GM12878 (cell line): ENCODE data around the gene EAF1. TPM values are rescaled to one million over a fixed set of nuclear protein-coding genes. Genes with fewer than 3 reads are reported as not detected.

Source experiments
- ATAC-seq: fragments of 200-7000 bp; cut with Tn5 transposase; 3 replicates; pipeline ENCODE4 v1.9.1; 2020; ENCODE audit warnings: mild to moderate bottlenecking, moderate library complexity
- BruUV-seq: library from RNA; stranded (reverse); fragments of 400-500 nt; replicated peaks from 2 replicates; lab custom pipeline; 2021; lab: Mats Ljungman, UMichigan
- CTCF ChIA-PET: fragments of 300-600 bp; sonication (Branson Sonifier 250); formaldehyde crosslinking; extraction: SDS; loops from one replicate; lab custom pipeline; 2021; ENCODE audit warnings: inconsistent platforms; lab: Yijun Ruan, JAX
- POLR2A ChIA-PET: fragments of 350-600 bp; formaldehyde crosslinking; extraction: SDS; loops from one replicate; lab custom pipeline; 2021; ENCODE audit warnings: inconsistent platforms; lab: Charles Lee
- RAD21 ChIA-PET: fragments of 300-600 bp; sonication (Branson Sonifier 250); formaldehyde crosslinking; loops from one replicate; lab custom pipeline; 2023; ENCODE audit warnings: antibody characterized with exemption; ENCODE audit not compliant: unreplicated experiment; lab: Charles Lee
- SMC1A ChIA-PET: fragments of 300-600 bp; sonication (Branson Sonifier 250); formaldehyde crosslinking; loops from one replicate; lab custom pipeline; 2023; ENCODE audit not compliant: unreplicated experiment, uncharacterized antibody; lab: Charles Lee
- DNase-seq: peaks from one replicate; pipeline ENCODE4 v3.0.0-alpha.2; 2011; ENCODE audit warnings: low read depth, low spot score
- FAIRE-seq: peaks from 3 replicates; lab custom pipeline; 2011; peaks lifted over from hg19 to GRCh38; lab: Jason Lieb, UNC
- H2AFZ ChIP-seq: 2 replicates; pipeline ENCODE4 v1.6.0; 2011; ENCODE audit warnings: low read depth, low read length, control low read depth; ENCODE audit not compliant: control insufficient read depth
- H3K27ac ChIP-seq: 2 replicates; pipeline ENCODE4 v1.5.1; 2011; ENCODE audit warnings: control low read depth; ENCODE audit not compliant: control insufficient read depth, insufficient read depth
- H3K27me3 ChIP-seq, 2 experiments: replicated peaks in 1 of 2; 2 replicates each; pipeline versions ENCODE4 v1.6.0 to v1.6.1; 2011; ENCODE audit warnings: low read length in 1 of 2; ENCODE audit not compliant: control insufficient read depth in 2 of 2, insufficient read depth in 2 of 2
- H3K36me3 ChIP-seq, 2 experiments: 2 replicates each; pipeline ENCODE4 v1.5.1; 2011; ENCODE audit warnings: low read length in 1 of 2; ENCODE audit not compliant: control insufficient read depth in 2 of 2, insufficient read depth in 2 of 2
- H3K4me1 ChIP-seq: 2 replicates; pipeline ENCODE4 v1.6.1; 2011; ENCODE audit warnings: mild to moderate bottlenecking, low read length, moderate library complexity, mixed read lengths; ENCODE audit not compliant: control insufficient read depth, insufficient read depth
- H3K4me2 ChIP-seq: 2 replicates; pipeline ENCODE4 v1.6.0; 2011; ENCODE audit warnings: control low read depth; ENCODE audit not compliant: control insufficient read depth, insufficient read depth
- H3K4me3 ChIP-seq: fragments of 200-600 bp; sonication (generic); 2 replicates; pipeline ENCODE4 v1.5.1; 2016
- H3K79me2 ChIP-seq: 2 replicates; pipeline ENCODE4 v1.6.0; 2011; ENCODE audit warnings: low read length; ENCODE audit not compliant: control insufficient read depth, insufficient read depth
- H3K9ac ChIP-seq: 2 replicates; pipeline ENCODE4 v1.8.0; 2011; ENCODE audit warnings: low read length, control low read depth, mixed read lengths; ENCODE audit not compliant: control insufficient read depth, insufficient read depth
- H3K9me3 ChIP-seq: replicated peaks from 3 replicates; pipeline ENCODE4 v1.5.1; 2011; ENCODE audit warnings: mild to moderate bottlenecking, low read length; ENCODE audit not compliant: control insufficient read depth, insufficient read depth
- H4K20me1 ChIP-seq: 2 replicates; pipeline ENCODE4 v1.6.0; 2011; ENCODE audit not compliant: control insufficient read depth, insufficient read depth
- BCLAF1 ChIP-seq: fragments of 450-650 bp; IDR thresholded peaks from 2 replicates; pipeline ENCODE4 v1.6.1; 2017; ENCODE audit warnings: antibody characterized with exemption, mild to moderate bottlenecking, moderate library complexity
- E2F4 ChIP-seq: IDR thresholded peaks from 2 replicates; pipeline ENCODE4 v1.6.1; 2012; ENCODE audit warnings: low read depth, low read length, improper control_type of control experiment
- GABPA ChIP-seq: IDR thresholded peaks from 2 replicates; pipeline ENCODE4 v1.6.1; 2014; ENCODE audit warnings: antibody characterized with exemption, low read depth, mild to moderate bottlenecking, inconsistent platforms
- HDAC6 ChIP-seq: fragments of 200-600 bp; sonication (generic); IDR thresholded peaks from one replicate; pipeline ENCODE4 v1.8.0; 2017; ENCODE audit warnings: antibody characterized with exemption; ENCODE audit not compliant: unreplicated experiment
- IKZF1 ChIP-seq: fragments of 450-650 bp; conservative IDR thresholded peaks from 2 replicates; pipeline ENCODE4 v1.6.1; 2017; ENCODE audit warnings: antibody characterized with exemption, mild to moderate bottlenecking
- MEF2A ChIP-seq: IDR thresholded peaks from 2 replicates; pipeline ENCODE4 v1.6.1; 2011; ENCODE audit warnings: low read depth, mild to moderate bottlenecking, low read length, moderate library complexity; ENCODE audit not compliant: insufficient read depth
- REST ChIP-seq: IDR thresholded peaks from 2 replicates; pipeline ENCODE4 v1.6.1; 2012; ENCODE audit warnings: mild to moderate bottlenecking, low read depth, low read length
- ZNF207 ChIP-seq: fragments of 450-650 bp; IDR thresholded peaks from 2 replicates; pipeline ENCODE4 v1.6.1; 2014; ENCODE audit warnings: antibody characterized with exemption, mild to moderate bottlenecking, borderline replicate concordance
- ZSCAN29 ChIP-seq: fragments of 450-650 bp; IDR thresholded peaks from 2 replicates; pipeline ENCODE4 v1.6.1; 2017; ENCODE audit warnings: mild to moderate bottlenecking, moderate library complexity
- WGBS: methylation state at CpG from one replicate; pipeline ENCODE4 v1.1.6; 2016; ENCODE audit warnings: low lambda C conversion rate; ENCODE audit not compliant: insufficient replicate concordance, insufficient coverage; ENCODE audit errors: missing lambda C conversion rate; 5-methylcytosine and 5-hydroxymethylcytosine counted together
- in situ Hi-C: fragments of 300-500 bp; cut with MboI; formaldehyde crosslinking; loops from 9 replicates; pipeline ENCODE4 v1.14.3; 2018; ENCODE audit warnings: mixed read lengths
- intact Hi-C: fragments of 100-400 bp; cut with micrococcal nuclease; formaldehyde crosslinking; loops from one replicate; pipeline ENCODE4 v1.14.2; 2022; ENCODE audit not compliant: unreplicated experiment
- polyA plus RNA-seq, 11 experiments: library from polyadenylated mRNA; depleted of rRNA in 4 of 11; unstranded in 6 of 11; stranded (reverse) in 5 of 11; fragments of >200 nt; fragmentation: Nextera tagmentation in 4 of 11; fragmentation: Illumina TruSeq in 1 of 11; extraction: Ambion mirVana in 4 of 11; extraction: Trizol in 1 of 11; gene quantifications; 1 replicate in 1 of 11; 2 replicates in 10 of 11; pipeline versions ENCODE4 v1.2.1 to v1.2.3, GENCODE V29; 2011 to 2016; ENCODE audit warnings: inconsistent platforms in 2 of 11, missing spikeins in 2 of 11, low read depth in 1 of 11
- total RNA-seq, 4 experiments: library from RNA; depleted of rRNA in 3 of 4; stranded (reverse); fragments of >200 nt in 3 of 4; fragmentation: Illumina TruSeq in 1 of 4; extraction: Trizol in 1 of 4; gene quantifications; 2 replicates each; pipeline versions ENCODE4 v1.2.1 to v1.2.3, GENCODE V29; 2013 to 2021
- TF ChIP-seq, protein P1 (sequence below): fragments of 450-650 bp; formaldehyde crosslinking; IDR thresholded peaks from 2 replicates; pipeline ENCODE4 v1.5.0; 2022; ENCODE audit warnings: mild to moderate bottlenecking, missing genetic modification characterization

EAF1 gene
- total and polyA plus RNA-seq, 10 of the 15 experiments (the other 5 are each of a cell fraction or from before 2014, with no cell fraction given), result 6.8 to 21.6 (median 15.6) TPM

DNA sequence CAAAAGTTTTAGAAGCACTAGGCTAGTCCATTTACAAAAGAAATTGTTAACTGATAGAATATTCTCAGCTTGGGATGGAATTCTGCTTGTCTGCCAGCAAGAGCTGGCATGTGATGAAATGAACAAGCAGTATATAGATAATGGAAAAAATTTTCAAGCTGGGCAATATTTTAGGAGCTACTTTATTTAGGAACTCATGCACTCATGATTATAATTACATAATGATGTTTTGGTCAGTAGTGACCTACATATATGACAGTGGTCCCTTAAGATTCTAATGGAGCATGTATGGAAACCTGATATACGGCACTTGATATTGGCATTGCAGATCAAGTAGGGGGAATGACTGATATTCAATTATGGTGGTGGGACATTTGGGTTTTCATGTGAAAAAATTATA, 6.1 kb downstream of the EAF1 start:
- in situ Hi-C loops, result no loop called here
- 96% methylated on average over 1 of the region's 1 CpG for WGBS
- TF ChIP-seq HDAC6 (no peak), REST (no peak), MEF2A (no peak), GABPA (no peak), E2F4 (no peak), BCLAF1 (no peak), ZSCAN29 (no peak), ZNF207 (no peak), IKZF1 (no peak)
- TF ChIP-seq, protein P1, sequence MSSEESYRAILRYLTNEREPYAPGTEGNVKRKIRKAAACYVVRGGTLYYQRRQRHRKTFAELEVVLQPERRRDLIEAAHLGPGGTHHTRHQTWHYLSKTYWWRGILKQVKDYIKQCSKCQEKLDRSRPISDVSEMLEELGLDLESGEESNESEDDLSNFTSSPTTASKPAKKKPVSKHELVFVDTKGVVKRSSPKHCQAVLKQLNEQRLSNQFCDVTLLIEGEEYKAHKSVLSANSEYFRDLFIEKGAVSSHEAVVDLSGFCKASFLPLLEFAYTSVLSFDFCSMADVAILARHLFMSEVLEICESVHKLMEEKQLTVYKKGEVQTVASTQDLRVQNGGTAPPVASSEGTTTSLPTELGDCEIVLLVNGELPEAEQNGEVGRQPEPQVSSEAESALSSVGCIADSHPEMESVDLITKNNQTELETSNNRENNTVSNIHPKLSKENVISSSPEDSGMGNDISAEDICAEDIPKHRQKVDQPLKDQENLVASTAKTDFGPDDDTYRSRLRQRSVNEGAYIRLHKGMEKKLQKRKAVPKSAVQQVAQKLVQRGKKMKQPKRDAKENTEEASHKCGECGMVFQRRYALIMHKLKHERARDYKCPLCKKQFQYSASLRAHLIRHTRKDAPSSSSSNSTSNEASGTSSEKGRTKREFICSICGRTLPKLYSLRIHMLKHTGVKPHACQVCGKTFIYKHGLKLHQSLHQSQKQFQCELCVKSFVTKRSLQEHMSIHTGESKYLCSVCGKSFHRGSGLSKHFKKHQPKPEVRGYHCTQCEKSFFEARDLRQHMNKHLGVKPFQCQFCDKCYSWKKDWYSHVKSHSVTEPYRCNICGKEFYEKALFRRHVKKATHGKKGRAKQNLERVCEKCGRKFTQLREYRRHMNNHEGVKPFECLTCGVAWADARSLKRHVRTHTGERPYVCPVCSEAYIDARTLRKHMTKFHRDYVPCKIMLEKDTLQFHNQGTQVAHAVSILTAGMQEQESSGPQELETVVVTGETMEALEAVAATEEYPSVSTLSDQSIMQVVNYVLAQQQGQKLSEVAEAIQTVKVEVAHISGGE (CRISPR knock-in tag), result no peak

More for the DNA sequence above, 6.1 kb downstream of the EAF1 start:
- RAD21 ChIA-PET, result interaction anchor here (0.6 to 1.3 kb wide), 3 partner anchors 33 to 334 kb away, joined by 3 to 5 read pairs (median 4); partner anchors contain the start of gene RBSN
- intact Hi-C loops, result no loop called here
- no peaks in the 10 kb centered on the region; the same call in 1 of the 2 replicates for H3K4me1 ChIP-seq
- CTCF ChIA-PET, result interaction anchor here (0.6 to 2.1 kb wide), 4 partner anchors 8 to 93 kb away, joined by 3 to 5 read pairs (median 4); no protein-coding TSS in a partner anchor
- H3K79me2 ChIP-seq, result peaks cover 16% of the 10 kb centered on the region
- POLR2A ChIA-PET, result interaction anchor here (1.5 kb wide), 1 partner anchor 15 kb away, joined by 3 read pairs; no protein-coding TSS in a partner anchor
- no peak for DNase-seq
- SMC1A ChIA-PET, result interaction anchor here (1.4 to 3.2 kb wide), 3 partner anchors 9 to 123 kb away, joined by 4 to 12 read pairs (median 4); no protein-coding TSS in a partner anchor
- ATAC-seq, result no peak
- H3K9me3 ChIP-seq, result no peaks in the 10 kb centered on the region
- no peak for FAIRE-seq
- no TSS peak for BruUV-seq
- H3K36me3 ChIP-seq, result peaks cover 6 to 36% of the 10 kb centered on the region in 2 experiments
- no peak overlapping the region for H3K4me3 ChIP-seq
- H2AFZ ChIP-seq, result no peak overlapping the region
- H3K9ac ChIP-seq, result no peak overlapping the region
- H3K27ac ChIP-seq, result no peak overlapping the region
- H3K4me2 ChIP-seq, result no peak overlapping the region
- no peaks in the 10 kb centered on the region for H3K27me3 ChIP-seq
- no peaks in the 10 kb centered on the region; the same call in 1 of the 2 replicates for H4K20me1 ChIP-seq
